ENCODE measurements around the gene MLNR. TPM values are rescaled to one million over a fixed set of nuclear protein-coding genes. Genes with fewer than 3 reads are reported as not detected.

Gene MLNR
- total RNA-seq, 1 donor from 2014 or later = not detected

GRCh38 chr13:49251326-49251725 is 31.2 kb downstream of the MLNR start:
- Mint-ChIP-seq H3K4me3 (ENCODE audit: unreplicated experiment) (no peak overlapping the region), H3K36me3 (ENCODE audit: low read depth) (peaks cover 7% of the 10 kb centered on the region), H3K27me3 (ENCODE audit: low read depth) (no peaks in the 10 kb centered on the region), H3K4me1 (ENCODE audit: low read depth) (peaks cover 20% of the 10 kb centered on the region), H3K9me3 (ENCODE audit: low read depth) (no peaks in the 10 kb centered on the region), H3K27ac (ENCODE audit: unreplicated experiment) (no peak overlapping the region)
- TF ChIP-seq, protein P1, sequence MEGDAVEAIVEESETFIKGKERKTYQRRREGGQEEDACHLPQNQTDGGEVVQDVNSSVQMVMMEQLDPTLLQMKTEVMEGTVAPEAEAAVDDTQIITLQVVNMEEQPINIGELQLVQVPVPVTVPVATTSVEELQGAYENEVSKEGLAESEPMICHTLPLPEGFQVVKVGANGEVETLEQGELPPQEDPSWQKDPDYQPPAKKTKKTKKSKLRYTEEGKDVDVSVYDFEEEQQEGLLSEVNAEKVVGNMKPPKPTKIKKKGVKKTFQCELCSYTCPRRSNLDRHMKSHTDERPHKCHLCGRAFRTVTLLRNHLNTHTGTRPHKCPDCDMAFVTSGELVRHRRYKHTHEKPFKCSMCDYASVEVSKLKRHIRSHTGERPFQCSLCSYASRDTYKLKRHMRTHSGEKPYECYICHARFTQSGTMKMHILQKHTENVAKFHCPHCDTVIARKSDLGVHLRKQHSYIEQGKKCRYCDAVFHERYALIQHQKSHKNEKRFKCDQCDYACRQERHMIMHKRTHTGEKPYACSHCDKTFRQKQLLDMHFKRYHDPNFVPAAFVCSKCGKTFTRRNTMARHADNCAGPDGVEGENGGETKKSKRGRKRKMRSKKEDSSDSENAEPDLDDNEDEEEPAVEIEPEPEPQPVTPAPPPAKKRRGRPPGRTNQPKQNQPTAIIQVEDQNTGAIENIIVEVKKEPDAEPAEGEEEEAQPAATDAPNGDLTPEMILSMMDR (IDR thresholded peaks at IDR 0.05) = no peak
- no peak for DNase-seq (ENCODE audit: low spot score)

- TF ChIP-seq, protein P1 (IDR thresholded peaks at IDR 0.05) = no peak
- Mint-ChIP-seq H3K4me1 (ENCODE audit: low read depth) (peaks cover 31% of the 10 kb centered on the region), H3K27ac (ENCODE audit: unreplicated experiment) (no peak overlapping the region), H3K9me3 (ENCODE audit: low read depth) (no peaks in the 10 kb centered on the region), H3K4me3 (ENCODE audit: unreplicated experiment) (no peak overlapping the region), H3K36me3 (ENCODE audit: low read depth) (peaks cover 7% of the 10 kb centered on the region), H3K27me3 (ENCODE audit: low read depth) (no peaks in the 10 kb centered on the region)
- no peak for DNase-seq (ENCODE audit: low spot score)
Measured at GRCh38 chr13:49253310-49253709, 33.2 kb downstream of the MLNR start.

- no peaks in the 10 kb centered on the region for H3K27me3 Mint-ChIP-seq (ENCODE audit: low read depth)
- H3K9me3 Mint-ChIP-seq (ENCODE audit: low read depth) = no peaks in the 10 kb centered on the region
- H3K36me3 Mint-ChIP-seq (ENCODE audit: low read depth) = peaks cover 7% of the 10 kb centered on the region
- no peak overlapping the region for H3K4me3 Mint-ChIP-seq (ENCODE audit: unreplicated experiment)
- no peak overlapping the region for H3K27ac Mint-ChIP-seq (ENCODE audit: unreplicated experiment)
- H3K4me1 Mint-ChIP-seq (ENCODE audit: low read depth) = peaks cover 26% of the 10 kb centered on the region
- TF ChIP-seq, protein P1 (IDR thresholded peaks at IDR 0.05) = no peak
- no peak for DNase-seq (ENCODE audit: low spot score)
Measured at GRCh38 chr13:49254007-49254406, 33.9 kb downstream of the MLNR start.

DNA sequence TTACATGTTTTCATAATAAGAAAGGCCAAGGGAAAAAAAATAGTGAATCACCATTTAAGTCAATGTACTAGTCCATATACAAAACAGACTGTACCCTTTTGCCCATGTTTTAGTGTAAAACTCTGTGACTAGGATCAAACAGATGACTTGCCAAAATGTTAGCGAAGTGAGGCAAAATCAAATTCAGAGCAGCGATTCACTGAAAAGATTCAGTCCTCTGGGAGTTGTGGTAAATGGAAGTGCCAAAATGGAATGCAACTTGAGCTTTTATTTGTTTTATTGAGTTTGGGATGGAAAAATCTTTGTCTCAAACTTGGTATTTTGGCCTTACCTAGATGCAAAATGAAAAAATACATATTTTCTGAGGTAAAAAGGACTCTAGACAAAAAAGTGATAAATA is 36.7 kb downstream of the MLNR start:
- H3K27me3 Mint-ChIP-seq (ENCODE audit: low read depth) = no peaks in the 10 kb centered on the region
- no peak for DNase-seq (ENCODE audit: low spot score)
- H3K27ac Mint-ChIP-seq (ENCODE audit: unreplicated experiment) = peak overlapping the region; percentile 42
- TF ChIP-seq, protein P1 (IDR thresholded peaks at IDR 0.05) = no peak
- no peaks in the 10 kb centered on the region for H3K9me3 Mint-ChIP-seq (ENCODE audit: low read depth)
- H3K4me1 Mint-ChIP-seq (ENCODE audit: low read depth) = peaks cover 23% of the 10 kb centered on the region
- peaks cover 24% of the 10 kb centered on the region for H3K36me3 Mint-ChIP-seq (ENCODE audit: low read depth)
- no peak overlapping the region for H3K4me3 Mint-ChIP-seq (ENCODE audit: unreplicated experiment)

DNA sequence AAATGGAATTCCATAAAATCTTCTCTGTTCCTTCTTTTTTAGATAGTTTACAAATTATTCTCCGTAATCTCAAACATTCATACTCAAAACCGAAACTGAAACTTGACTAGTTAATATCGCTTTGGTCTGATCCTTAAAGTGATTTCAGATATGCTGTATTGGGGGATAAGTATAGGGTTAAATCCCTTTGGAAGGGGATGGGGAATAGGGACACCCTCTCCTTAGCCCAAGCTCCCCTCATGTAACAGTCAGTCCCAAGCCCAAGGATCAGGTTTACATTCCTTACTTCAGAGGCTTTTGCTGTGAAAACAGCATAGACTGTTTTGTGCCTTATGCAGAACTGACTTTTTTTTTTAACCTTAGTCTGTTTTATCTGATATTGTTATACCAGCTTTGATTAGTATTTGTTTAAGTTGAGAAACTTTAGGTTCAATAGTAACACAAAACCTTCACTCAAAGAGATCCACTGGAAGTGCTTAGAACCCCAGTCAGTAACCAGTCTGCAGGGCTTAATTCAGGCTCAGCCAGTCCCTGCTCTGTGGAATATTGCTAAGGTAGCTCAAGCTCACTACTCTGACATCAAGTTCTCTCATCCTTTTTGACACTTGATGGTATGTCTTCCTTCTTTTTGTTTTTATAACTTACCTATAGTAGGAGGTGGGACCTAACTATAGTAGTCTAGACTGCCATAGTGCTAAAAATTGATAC is 38.1 kb downstream of the MLNR start:
- no peak overlapping the region for H3K27ac Mint-ChIP-seq (ENCODE audit: unreplicated experiment)
- DNase-seq (ENCODE audit: low spot score) = no peak
- H3K9me3 Mint-ChIP-seq (ENCODE audit: low read depth) = no peaks in the 10 kb centered on the region
- peaks cover 24% of the 10 kb centered on the region for H3K36me3 Mint-ChIP-seq (ENCODE audit: low read depth)
- TF ChIP-seq, protein P1 (IDR thresholded peaks at IDR 0.05) = no peak
- H3K4me3 Mint-ChIP-seq (ENCODE audit: unreplicated experiment) = no peak overlapping the region
- no peaks in the 10 kb centered on the region for H3K27me3 Mint-ChIP-seq (ENCODE audit: low read depth)
- H3K4me1 Mint-ChIP-seq (ENCODE audit: low read depth) = peaks cover 23% of the 10 kb centered on the region

Data from chondrocyte (in vitro differentiated cells).